GM12878 (cell line): Measurements from ENCODE around the gene CHDH. TPM values are rescaled to one million over a fixed set of nuclear protein-coding genes. Genes with fewer than 3 reads are reported as not detected.

Experiments used
- BRCA1 ChIP-seq: IDR thresholded peaks from 2 replicates; pipeline ENCODE4 v1.6.1; 2011; ENCODE audit warnings: low read depth, low read length, improper control_type of control experiment
- CBX5 ChIP-seq: sonication (generic); IDR thresholded peaks from 2 replicates; pipeline ENCODE4 v1.6.1; 2016; ENCODE audit warnings: low read depth, moderate library complexity, mild to moderate bottlenecking, inconsistent platforms
- CHD2 ChIP-seq: IDR thresholded peaks from 2 replicates; pipeline ENCODE4 v1.6.1; 2011; ENCODE audit warnings: low read depth, low read length, improper control_type of control experiment, borderline replicate concordance
- CREM ChIP-seq: IDR thresholded peaks from 2 replicates; pipeline ENCODE4 v1.6.1; 2014; ENCODE audit warnings: antibody characterized with exemption, low read depth
- GATAD2B ChIP-seq: fragments of 450-650 bp; conservative IDR thresholded peaks from 2 replicates; pipeline ENCODE4 v1.6.1; 2017; ENCODE audit warnings: low read depth, mild to moderate bottlenecking, moderate library complexity
- IRF4 ChIP-seq: IDR thresholded peaks from 2 replicates; pipeline ENCODE4 v1.6.1; 2011; ENCODE audit warnings: low read depth, low read length
- NR2F1 ChIP-seq: fragments of 450-650 bp; conservative IDR thresholded peaks from 2 replicates; pipeline ENCODE4 v1.6.1; 2017; ENCODE audit warnings: mild to moderate bottlenecking
- RAD21 ChIP-seq: IDR thresholded peaks from 2 replicates; pipeline ENCODE4 v1.6.1; 2011; ENCODE audit warnings: mild to moderate bottlenecking, low read depth, low read length, moderate library complexity; ENCODE audit not compliant: insufficient read depth
- RFX5 ChIP-seq: IDR thresholded peaks from 2 replicates; pipeline ENCODE4 v1.6.1; 2011; ENCODE audit warnings: low read depth, low read length, improper control_type of control experiment
- RUNX3 ChIP-seq: IDR thresholded peaks from 2 replicates; pipeline ENCODE4 v1.6.1; 2012; ENCODE audit warnings: low read length, inconsistent platforms
- SPI1 ChIP-seq: IDR thresholded peaks from 2 replicates; pipeline ENCODE4 v1.6.1; 2011; ENCODE audit warnings: low read depth, mild to moderate bottlenecking, low read length, moderate library complexity, borderline replicate concordance; ENCODE audit not compliant: insufficient read depth
- SRF ChIP-seq, 2 experiments: IDR thresholded peaks; 2 replicates each; pipeline ENCODE4 v1.6.1; 2011; ENCODE audit warnings: low read depth in 2 of 2, low read length in 2 of 2, mild to moderate bottlenecking in 1 of 2, moderate library complexity in 1 of 2
- TARDBP ChIP-seq: IDR thresholded peaks from 2 replicates; pipeline ENCODE4 v1.6.1; 2016; ENCODE audit warnings: borderline replicate concordance
- TCF12 ChIP-seq: IDR thresholded peaks from 2 replicates; pipeline ENCODE4 v1.6.1; 2011; ENCODE audit warnings: low read depth, mild to moderate bottlenecking, low read length
- YBX1 ChIP-seq: fragments of 450-650 bp; IDR thresholded peaks from 2 replicates; pipeline ENCODE4 v1.6.1; 2016; ENCODE audit warnings: antibody characterized with exemption
- polyA plus RNA-seq, 11 experiments: library from polyadenylated mRNA; depleted of rRNA in 4 of 11; unstranded in 6 of 11; stranded (reverse) in 5 of 11; fragments of >200 nt; fragmentation: Nextera tagmentation in 4 of 11; fragmentation: Illumina TruSeq in 1 of 11; extraction: Ambion mirVana in 4 of 11; extraction: Trizol in 1 of 11; gene quantifications; 1 replicate in 1 of 11; 2 replicates in 10 of 11; pipeline versions ENCODE4 v1.2.1 to v1.2.3, GENCODE V29; 2011 to 2016; ENCODE audit warnings: inconsistent platforms in 2 of 11, missing spikeins in 2 of 11, low read depth in 1 of 11
- total RNA-seq, 4 experiments: library from RNA; depleted of rRNA in 3 of 4; stranded (reverse); fragments of >200 nt in 3 of 4; fragmentation: Illumina TruSeq in 1 of 4; extraction: Trizol in 1 of 4; gene quantifications; 2 replicates each; pipeline versions ENCODE4 v1.2.1 to v1.2.3, GENCODE V29; 2013 to 2021
- TF ChIP-seq, protein P1 (sequence below): fragments of 450-650 bp; IDR thresholded peaks from 2 replicates; pipeline ENCODE4 v1.6.1; 2016; ENCODE audit warnings: mild to moderate bottlenecking
- TF ChIP-seq, protein P2 (sequence below), 3 experiments: IDR thresholded peaks in 2 of 3; conservative IDR thresholded peaks in 1 of 3; 2 replicates each; pipeline ENCODE4 v1.5.1; 2011; ENCODE audit warnings: low read depth in 3 of 3, low read length in 3 of 3, mild to moderate bottlenecking in 3 of 3, control low read depth in 2 of 3, moderate library complexity in 2 of 3, inconsistent platforms in 1 of 3, mixed read lengths in 1 of 3; ENCODE audit not compliant: control insufficient read depth in 2 of 3, insufficient read depth in 1 of 3; ENCODE audit errors: extremely low read depth in 1 of 3
- TF ChIP-seq, protein P3 (sequence below): IDR thresholded peaks from 2 replicates; pipeline ENCODE4 v1.6.1; 2012; ENCODE audit warnings: improper control_type of control experiment, low read depth, low read length; ENCODE audit not compliant: insufficient replicate concordance
- TF ChIP-seq, protein P4 (sequence below): fragments of 450-650 bp; IDR thresholded peaks from 2 replicates; pipeline ENCODE4 v1.6.1; 2017; ENCODE audit warnings: mild to moderate bottlenecking

Gene CHDH
- total and polyA plus RNA-seq, 10 of the 15 experiments (the other 5 are each of a cell fraction or from before 2014, with no cell fraction given), result 0.95 to 8.3 (median 2.9) TPM

DNA sequence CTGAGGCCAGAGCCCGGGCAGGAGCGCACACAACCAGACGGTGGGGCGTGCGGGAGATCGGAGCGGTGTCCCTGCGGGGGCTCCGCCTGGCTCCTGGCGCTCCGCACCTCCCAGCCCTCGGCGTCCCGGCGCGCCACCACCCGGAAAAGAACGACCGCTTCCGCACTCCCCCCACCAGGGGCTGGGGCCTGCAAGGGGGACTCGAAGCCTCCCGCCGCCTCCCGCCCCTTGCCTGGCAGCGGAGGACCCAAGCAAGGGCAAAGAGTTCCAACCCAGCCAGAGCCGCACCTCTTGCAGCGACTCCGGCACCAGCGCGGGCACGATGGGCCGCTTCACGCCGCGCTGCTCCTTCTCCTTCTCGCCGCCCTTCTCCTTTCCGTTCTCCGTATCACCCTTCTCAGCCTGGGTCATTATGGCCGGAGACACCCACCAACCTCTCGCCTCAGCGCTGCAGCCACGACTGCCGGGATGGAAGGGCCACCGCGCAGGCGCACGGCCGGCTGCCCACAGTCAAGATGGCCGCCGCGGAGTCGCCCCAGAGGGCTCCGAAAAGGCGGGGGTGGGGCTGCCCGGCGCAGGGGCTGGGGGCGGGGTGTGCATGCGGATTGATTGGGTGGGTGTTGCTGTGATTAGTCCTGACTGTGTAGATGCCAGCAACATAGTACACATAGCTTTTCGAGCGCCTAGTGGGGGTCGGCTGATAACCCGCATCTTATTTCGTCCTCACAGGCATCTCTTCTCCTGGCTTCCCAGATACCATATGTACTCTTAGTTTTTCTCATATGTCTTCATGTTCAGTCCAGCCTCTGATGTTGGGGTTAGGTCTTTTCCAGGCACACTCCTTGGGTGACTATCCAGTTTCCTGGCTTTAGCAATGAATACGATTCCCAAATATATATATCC is 35.7 kb upstream of the CHDH start, which contains the start of gene ACTR8 (continued):
- TF ChIP-seq, protein P1, sequence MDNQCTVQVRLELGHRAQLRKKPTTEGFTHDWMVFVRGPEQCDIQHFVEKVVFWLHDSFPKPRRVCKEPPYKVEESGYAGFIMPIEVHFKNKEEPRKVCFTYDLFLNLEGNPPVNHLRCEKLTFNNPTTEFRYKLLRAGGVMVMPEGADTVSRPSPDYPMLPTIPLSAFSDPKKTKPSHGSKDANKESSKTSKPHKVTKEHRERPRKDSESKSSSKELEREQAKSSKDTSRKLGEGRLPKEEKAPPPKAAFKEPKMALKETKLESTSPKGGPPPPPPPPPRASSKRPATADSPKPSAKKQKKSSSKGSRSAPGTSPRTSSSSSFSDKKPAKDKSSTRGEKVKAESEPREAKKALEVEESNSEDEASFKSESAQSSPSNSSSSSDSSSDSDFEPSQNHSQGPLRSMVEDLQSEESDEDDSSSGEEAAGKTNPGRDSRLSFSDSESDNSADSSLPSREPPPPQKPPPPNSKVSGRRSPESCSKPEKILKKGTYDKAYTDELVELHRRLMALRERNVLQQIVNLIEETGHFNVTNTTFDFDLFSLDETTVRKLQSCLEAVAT, result peak; percentile 79
- TF ChIP-seq CBX5 (no peak), SPI1 (0 out of 2 replicates have a peak, but pooled peaks have one; percentile 4), IRF4 (no peak), RAD21 (no peak), SRF (IDR thresholded peaks at IDR 0.05; ENCODE audit: low read depth in 2 of 2, low read length in 2 of 2) (no peak), GATAD2B (peak; percentile 90), TARDBP (no peak), RFX5 (no peak), NR2F1 (peak; percentile 68; the same call in 1 of the 2 replicates), TCF12 (peak; percentile 52; the same call in 1 of the 2 replicates), RUNX3 (0 out of 2 replicates have a peak, but pooled peaks have one; percentile 17), CHD2 (peak; percentile 72), YBX1 (no peak), BRCA1 (no peak), CREM (peak; percentile 20; the same call in 1 of the 2 replicates)
- TF ChIP-seq, protein P2, sequence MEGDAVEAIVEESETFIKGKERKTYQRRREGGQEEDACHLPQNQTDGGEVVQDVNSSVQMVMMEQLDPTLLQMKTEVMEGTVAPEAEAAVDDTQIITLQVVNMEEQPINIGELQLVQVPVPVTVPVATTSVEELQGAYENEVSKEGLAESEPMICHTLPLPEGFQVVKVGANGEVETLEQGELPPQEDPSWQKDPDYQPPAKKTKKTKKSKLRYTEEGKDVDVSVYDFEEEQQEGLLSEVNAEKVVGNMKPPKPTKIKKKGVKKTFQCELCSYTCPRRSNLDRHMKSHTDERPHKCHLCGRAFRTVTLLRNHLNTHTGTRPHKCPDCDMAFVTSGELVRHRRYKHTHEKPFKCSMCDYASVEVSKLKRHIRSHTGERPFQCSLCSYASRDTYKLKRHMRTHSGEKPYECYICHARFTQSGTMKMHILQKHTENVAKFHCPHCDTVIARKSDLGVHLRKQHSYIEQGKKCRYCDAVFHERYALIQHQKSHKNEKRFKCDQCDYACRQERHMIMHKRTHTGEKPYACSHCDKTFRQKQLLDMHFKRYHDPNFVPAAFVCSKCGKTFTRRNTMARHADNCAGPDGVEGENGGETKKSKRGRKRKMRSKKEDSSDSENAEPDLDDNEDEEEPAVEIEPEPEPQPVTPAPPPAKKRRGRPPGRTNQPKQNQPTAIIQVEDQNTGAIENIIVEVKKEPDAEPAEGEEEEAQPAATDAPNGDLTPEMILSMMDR (IDR thresholded peaks at IDR 0.05 in 2 of 3, conservative IDR thresholded peaks at IDR 0.05 in 1 of 3; ENCODE audit: control insufficient read depth in 2 of 3, extremely low read depth in 1 of 3, insufficient read depth in 1 of 3, low read depth in 3 of 3, low read length in 3 of 3), result 0 out of 6 replicates have a peak, but pooled peaks of 1 of the 3 experiments have one; percentile 13
- TF ChIP-seq, protein P3, sequence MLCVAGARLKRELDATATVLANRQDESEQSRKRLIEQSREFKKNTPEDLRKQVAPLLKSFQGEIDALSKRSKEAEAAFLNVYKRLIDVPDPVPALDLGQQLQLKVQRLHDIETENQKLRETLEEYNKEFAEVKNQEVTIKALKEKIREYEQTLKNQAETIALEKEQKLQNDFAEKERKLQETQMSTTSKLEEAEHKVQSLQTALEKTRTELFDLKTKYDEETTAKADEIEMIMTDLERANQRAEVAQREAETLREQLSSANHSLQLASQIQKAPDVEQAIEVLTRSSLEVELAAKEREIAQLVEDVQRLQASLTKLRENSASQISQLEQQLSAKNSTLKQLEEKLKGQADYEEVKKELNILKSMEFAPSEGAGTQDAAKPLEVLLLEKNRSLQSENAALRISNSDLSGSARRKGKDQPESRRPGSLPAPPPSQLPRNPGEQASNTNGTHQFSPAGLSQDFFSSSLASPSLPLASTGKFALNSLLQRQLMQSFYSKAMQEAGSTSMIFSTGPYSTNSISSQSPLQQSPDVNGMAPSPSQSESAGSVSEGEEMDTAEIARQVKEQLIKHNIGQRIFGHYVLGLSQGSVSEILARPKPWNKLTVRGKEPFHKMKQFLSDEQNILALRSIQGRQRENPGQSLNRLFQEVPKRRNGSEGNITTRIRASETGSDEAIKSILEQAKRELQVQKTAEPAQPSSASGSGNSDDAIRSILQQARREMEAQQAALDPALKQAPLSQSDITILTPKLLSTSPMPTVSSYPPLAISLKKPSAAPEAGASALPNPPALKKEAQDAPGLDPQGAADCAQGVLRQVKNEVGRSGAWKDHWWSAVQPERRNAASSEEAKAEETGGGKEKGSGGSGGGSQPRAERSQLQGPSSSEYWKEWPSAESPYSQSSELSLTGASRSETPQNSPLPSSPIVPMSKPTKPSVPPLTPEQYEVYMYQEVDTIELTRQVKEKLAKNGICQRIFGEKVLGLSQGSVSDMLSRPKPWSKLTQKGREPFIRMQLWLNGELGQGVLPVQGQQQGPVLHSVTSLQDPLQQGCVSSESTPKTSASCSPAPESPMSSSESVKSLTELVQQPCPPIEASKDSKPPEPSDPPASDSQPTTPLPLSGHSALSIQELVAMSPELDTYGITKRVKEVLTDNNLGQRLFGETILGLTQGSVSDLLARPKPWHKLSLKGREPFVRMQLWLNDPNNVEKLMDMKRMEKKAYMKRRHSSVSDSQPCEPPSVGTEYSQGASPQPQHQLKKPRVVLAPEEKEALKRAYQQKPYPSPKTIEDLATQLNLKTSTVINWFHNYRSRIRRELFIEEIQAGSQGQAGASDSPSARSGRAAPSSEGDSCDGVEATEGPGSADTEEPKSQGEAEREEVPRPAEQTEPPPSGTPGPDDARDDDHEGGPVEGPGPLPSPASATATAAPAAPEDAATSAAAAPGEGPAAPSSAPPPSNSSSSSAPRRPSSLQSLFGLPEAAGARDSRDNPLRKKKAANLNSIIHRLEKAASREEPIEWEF, result no peak
- TF ChIP-seq, protein P4, sequence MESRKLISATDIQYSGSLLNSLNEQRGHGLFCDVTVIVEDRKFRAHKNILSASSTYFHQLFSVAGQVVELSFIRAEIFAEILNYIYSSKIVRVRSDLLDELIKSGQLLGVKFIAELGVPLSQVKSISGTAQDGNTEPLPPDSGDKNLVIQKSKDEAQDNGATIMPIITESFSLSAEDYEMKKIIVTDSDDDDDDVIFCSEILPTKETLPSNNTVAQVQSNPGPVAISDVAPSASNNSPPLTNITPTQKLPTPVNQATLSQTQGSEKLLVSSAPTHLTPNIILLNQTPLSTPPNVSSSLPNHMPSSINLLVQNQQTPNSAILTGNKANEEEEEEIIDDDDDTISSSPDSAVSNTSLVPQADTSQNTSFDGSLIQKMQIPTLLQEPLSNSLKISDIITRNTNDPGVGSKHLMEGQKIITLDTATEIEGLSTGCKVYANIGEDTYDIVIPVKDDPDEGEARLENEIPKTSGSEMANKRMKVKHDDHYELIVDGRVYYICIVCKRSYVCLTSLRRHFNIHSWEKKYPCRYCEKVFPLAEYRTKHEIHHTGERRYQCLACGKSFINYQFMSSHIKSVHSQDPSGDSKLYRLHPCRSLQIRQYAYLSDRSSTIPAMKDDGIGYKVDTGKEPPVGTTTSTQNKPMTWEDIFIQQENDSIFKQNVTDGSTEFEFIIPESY, result no peak
